Thyroid gland (tissue), 4 donors: Measurements from ENCODE around the gene PPIL4. TPM values are rescaled to one million over a fixed set of nuclear protein-coding genes. Genes with fewer than 3 reads are reported as not detected.

ENCODE experiments used
- DNase-seq, 2 donors: peaks; one replicate each; pipeline ENCODE4 v3.0.0-alpha.2; 2019
- H3K27ac ChIP-seq, 3 donors: fragments of 200-600 bp; sonication (generic); 1 replicate in 2 of 3; 2 replicates in 1 of 3; pipeline ENCODE4 v1.5.1; 2016 to 2019; ENCODE audit warnings: mild to moderate bottlenecking in 1 of 3, moderate library complexity in 1 of 3
- H3K27me3 ChIP-seq: fragments of 200-600 bp; sonication (generic); one replicate; pipeline ENCODE4 v1.5.1; 2019
- H3K36me3 ChIP-seq, 2 donors: fragments of 200-600 bp; sonication (generic); one replicate each; pipeline ENCODE4 v1.5.1; 2016 to 2019
- H3K4me1 ChIP-seq, 2 donors: fragments of 200-600 bp; sonication (generic); one replicate each; pipeline ENCODE4 v1.5.1; 2017 to 2019
- H3K4me3 ChIP-seq, 3 donors: fragments of 200-600 bp; sonication (generic); replicated peaks in 1 of 3; 1 replicate in 2 of 3; 2 replicates in 1 of 3; pipeline ENCODE4 v1.5.1; 2016; ENCODE audit warnings: mild to moderate bottlenecking in 1 of 3
- H3K9me3 ChIP-seq: fragments of 200-600 bp; sonication (generic); one replicate; pipeline ENCODE4 v1.5.1; 2017
- POLR2A ChIP-seq, 2 donors: fragments of 450-650 bp; IDR thresholded peaks; one replicate each; pipeline ENCODE4 v1.6.1; 2017; ENCODE audit warnings: antibody characterized with exemption in 2 of 2, mild to moderate bottlenecking in 2 of 2, moderate library complexity in 1 of 2
- WGBS, 2 donors: methylation state at CpG; one replicate each; pipeline ENCODE4 v1.1.5; 2017; 5-methylcytosine and 5-hydroxymethylcytosine counted together
- intact Hi-C: fragments of 100-400 bp; cut with DNase I; formaldehyde crosslinking; loops from one replicate; pipeline ENCODE4 v1.15.1; 2023
- total RNA-seq, 4 donors: library from RNA; depleted of rRNA; stranded (reverse); fragments of >200 nt; gene quantifications; one replicate each; pipeline ENCODE4 v1.2.3, GENCODE V29; 2016
- TF ChIP-seq, protein P1 (sequence below), 6 experiments: fragments of 200-600 bp in 3 of 6; fragments of 450-650 bp in 3 of 6; sonication (generic) in 3 of 6; IDR thresholded peaks; one replicate each; pipeline ENCODE4 v1.5.1; 2016 to 2019; ENCODE audit warnings: antibody characterized with exemption in 6 of 6, mild to moderate bottlenecking in 2 of 6, inconsistent platforms in 1 of 6, moderate library complexity in 1 of 6

Gene PPIL4
- total RNA-seq, 4 donors from 2014 or later: 42.4 to 57.2 (median 48.4) TPM

DNA sequence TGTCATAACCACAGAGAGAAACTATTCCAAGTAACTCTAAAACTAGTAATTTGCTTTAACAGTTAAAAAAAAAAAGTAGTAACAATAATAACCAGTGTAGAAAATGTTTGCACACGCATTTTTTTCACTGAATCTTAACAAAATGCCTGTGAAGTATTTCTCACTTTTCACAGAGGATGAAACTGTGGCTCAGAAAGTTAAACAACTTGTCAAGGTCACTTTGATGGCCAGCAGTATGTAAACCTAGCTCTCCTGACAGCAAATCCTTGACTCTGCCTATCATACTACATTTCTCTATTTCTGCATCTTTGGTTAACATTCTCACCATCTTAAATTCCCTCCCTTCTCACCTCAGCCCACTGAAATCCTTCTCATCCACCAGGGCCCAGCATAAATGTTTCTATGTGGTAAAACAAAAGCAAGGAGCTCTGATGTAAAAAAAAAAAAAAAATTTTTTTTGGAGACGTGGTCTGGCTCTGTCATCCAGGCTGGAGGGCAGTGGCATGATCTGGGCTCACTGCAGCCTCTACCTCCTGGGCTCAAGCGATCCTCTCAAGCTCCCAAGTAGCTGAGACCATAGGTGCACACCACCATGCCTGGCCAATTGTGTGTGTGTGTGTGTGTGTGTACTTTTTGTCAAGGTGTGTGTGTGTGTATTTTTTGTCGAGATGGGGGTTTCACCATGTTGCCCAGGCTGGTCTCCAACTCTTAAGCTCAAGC lies 34.9 kb downstream of the PPIL4 start:
- no peaks in the 10 kb centered on the region for H3K36me3 ChIP-seq
- intact Hi-C loops: loop anchor here (10.0 kb wide), 1 partner anchor 476 kb away; no protein-coding TSS in a partner anchor

GRCh38 chr6:149508485-149508884 lies 37.4 kb downstream of the PPIL4 start:
- H3K4me3 ChIP-seq: no peak overlapping the region
- no peaks in the 10 kb centered on the region for H3K27me3 ChIP-seq
- 78 to 80% methylated on average over 3 of the region's 3 CpGs for WGBS, 2 donors
- TF ChIP-seq, protein P1, sequence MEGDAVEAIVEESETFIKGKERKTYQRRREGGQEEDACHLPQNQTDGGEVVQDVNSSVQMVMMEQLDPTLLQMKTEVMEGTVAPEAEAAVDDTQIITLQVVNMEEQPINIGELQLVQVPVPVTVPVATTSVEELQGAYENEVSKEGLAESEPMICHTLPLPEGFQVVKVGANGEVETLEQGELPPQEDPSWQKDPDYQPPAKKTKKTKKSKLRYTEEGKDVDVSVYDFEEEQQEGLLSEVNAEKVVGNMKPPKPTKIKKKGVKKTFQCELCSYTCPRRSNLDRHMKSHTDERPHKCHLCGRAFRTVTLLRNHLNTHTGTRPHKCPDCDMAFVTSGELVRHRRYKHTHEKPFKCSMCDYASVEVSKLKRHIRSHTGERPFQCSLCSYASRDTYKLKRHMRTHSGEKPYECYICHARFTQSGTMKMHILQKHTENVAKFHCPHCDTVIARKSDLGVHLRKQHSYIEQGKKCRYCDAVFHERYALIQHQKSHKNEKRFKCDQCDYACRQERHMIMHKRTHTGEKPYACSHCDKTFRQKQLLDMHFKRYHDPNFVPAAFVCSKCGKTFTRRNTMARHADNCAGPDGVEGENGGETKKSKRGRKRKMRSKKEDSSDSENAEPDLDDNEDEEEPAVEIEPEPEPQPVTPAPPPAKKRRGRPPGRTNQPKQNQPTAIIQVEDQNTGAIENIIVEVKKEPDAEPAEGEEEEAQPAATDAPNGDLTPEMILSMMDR (IDR thresholded peaks at IDR 0.05): no peak
- TF ChIP-seq POLR2A (IDR thresholded peaks at IDR 0.05): no peak
- H3K4me1 ChIP-seq: no peaks in the 10 kb centered on the region
- no peak overlapping the region for H3K27ac ChIP-seq
- intact Hi-C loops: no loop called here
- H3K9me3 ChIP-seq: no peaks in the 10 kb centered on the region
- H3K36me3 ChIP-seq: no peaks in the 10 kb centered on the region
- no peak for DNase-seq

More for the DNA sequence above, 34.9 kb downstream of the PPIL4 start:
- no peak for DNase-seq
- Histone ChIP-seq H3K27me3 (no peaks in the 10 kb centered on the region), H3K9me3 (no peaks in the 10 kb centered on the region), H3K4me3 (no peak overlapping the region), H3K27ac (no peak overlapping the region), H3K4me1 (no peaks in the 10 kb centered on the region)
- TF ChIP-seq POLR2A (IDR thresholded peaks at IDR 0.05): no peak
- TF ChIP-seq, protein P1 (IDR thresholded peaks at IDR 0.05): no peak
- WGBS, 2 donors: 89 to 90% methylated on average over 4 of the region's 4 CpGs

GRCh38 chr6:149503872-149504271 lies 42.0 kb downstream of the PPIL4 start:
- DNase-seq: no peak
- Histone ChIP-seq H3K27me3 (no peaks in the 10 kb centered on the region), H3K9me3 (no peaks in the 10 kb centered on the region), H3K36me3 (no peaks in the 10 kb centered on the region), H3K4me3 (no peak overlapping the region), H3K4me1 (no peaks in the 10 kb centered on the region), H3K27ac (no peak overlapping the region)
- no peak for TF ChIP-seq POLR2A (IDR thresholded peaks at IDR 0.05)
- TF ChIP-seq, protein P1 (IDR thresholded peaks at IDR 0.05): no peak
- intact Hi-C loops: no loop called here
- 88% methylated on average over 2 of the region's 2 CpGs for WGBS, 2 donors

- intact Hi-C loops: no loop called here
- no peak for DNase-seq
- TF ChIP-seq, protein P1 (IDR thresholded peaks at IDR 0.05): no peak
- Histone ChIP-seq H3K27me3 (no peaks in the 10 kb centered on the region), H3K9me3 (no peaks in the 10 kb centered on the region), H3K36me3 (no peaks in the 10 kb centered on the region), H3K27ac (no peak overlapping the region), H3K4me1 (no peaks in the 10 kb centered on the region), H3K4me3 (no peak overlapping the region)
- WGBS, 2 donors: 97 to 98% methylated on average over 2 of the region's 2 CpGs
Measured at GRCh38 chr6:149503276-149503675, 42.6 kb downstream of the PPIL4 start.

- no peaks in the 10 kb centered on the region for H3K36me3 ChIP-seq
- H3K27ac ChIP-seq: no peak overlapping the region
- no peaks in the 10 kb centered on the region for H3K9me3 ChIP-seq
- intact Hi-C loops: no loop called here
- H3K4me1 ChIP-seq: no peaks in the 10 kb centered on the region
- WGBS, 2 donors: 94 to 98% methylated on average over 3 of the region's 3 CpGs
- no peak overlapping the region for H3K4me3 ChIP-seq
- DNase-seq: no peak
- TF ChIP-seq POLR2A (IDR thresholded peaks at IDR 0.05): no peak
- TF ChIP-seq, protein P1 (IDR thresholded peaks at IDR 0.05): no peak
- no peaks in the 10 kb centered on the region for H3K27me3 ChIP-seq
Measured at GRCh38 chr6:149501768-149502167, 44.1 kb downstream of the PPIL4 start.
